ENCODE measurements around the gene POU2F1. TPM values are rescaled to one million over a fixed set of nuclear protein-coding genes. Genes with fewer than 3 reads are reported as not detected.

Gene POU2F1
- total and polyA plus RNA-seq, 7 donors, result 2.3 to 35.5 (median 15.0) TPM

GRCh38 chr1:167278497-167278896 is 57.8 kb downstream of the POU2F1 start:
- no peak for TF ChIP-seq POLR2A (IDR thresholded peaks at IDR 0.05)
- TF ChIP-seq POLR2AphosphoS5 (IDR thresholded peaks at IDR 0.05), result no peak
- no peak for TF ChIP-seq CTCF (IDR thresholded peaks at IDR 0.05)
- no peak for TF ChIP-seq EP300 (IDR thresholded peaks at IDR 0.05)
- Histone ChIP-seq H3K4me1 (peaks cover 0 to 30% (median 10%) of the 10 kb centered on the region in 4 donors), H3K4me3 (no peak overlapping the region), H3K36me3 (no peaks in the 10 kb centered on the region), H3K9me3 (no peaks in the 10 kb centered on the region), H3K27me3 (no peaks in the 10 kb centered on the region), H3K27ac (no peak overlapping the region)
- DNase-seq, result no peak
- 97 to 98% methylated on average over 5 of the region's 5 CpGs for WGBS, 2 donors
- intact Hi-C loops (cut with DNase I), result no loop called here

GRCh38 chr1:167280912-167281311 is 60.2 kb downstream of the POU2F1 start:
- Histone ChIP-seq H3K9me3 (no peaks in the 10 kb centered on the region), H3K4me3 (no peak overlapping the region), H3K36me3 (no peaks in the 10 kb centered on the region), H3K27ac (no peak overlapping the region), H3K4me1 (peaks cover 0 to 17% (median 5%) of the 10 kb centered on the region in 4 donors), H3K27me3 (no peaks in the 10 kb centered on the region)
- TF ChIP-seq CTCF (IDR thresholded peaks at IDR 0.05) (no peak), EP300 (IDR thresholded peaks at IDR 0.05) (no peak), POLR2A (IDR thresholded peaks at IDR 0.05) (no peak), POLR2AphosphoS5 (IDR thresholded peaks at IDR 0.05) (no peak)
- DNase-seq, result no peak
- intact Hi-C loops (cut with DNase I), result no loop called here
- 95 to 97% methylated on average over 3 of the region's 3 CpGs for WGBS, 2 donors

- TF ChIP-seq POLR2AphosphoS5 (IDR thresholded peaks at IDR 0.05) (no peak), POLR2A (IDR thresholded peaks at IDR 0.05) (no peak), CTCF (IDR thresholded peaks at IDR 0.05) (no peak), EP300 (IDR thresholded peaks at IDR 0.05) (no peak)
- Histone ChIP-seq H3K27me3 (no peaks in the 10 kb centered on the region), H3K4me3 (no peak overlapping the region), H3K27ac (no peak overlapping the region), H3K4me1 (peaks cover 0 to 51% (median 37%) of the 10 kb centered on the region in 4 donors), H3K9me3 (no peaks in the 10 kb centered on the region), H3K36me3 (no peaks in the 10 kb centered on the region)
- 62 to 78% methylated on average over 3 of the region's 3 CpGs for WGBS, 2 donors
- DNase-seq, result no peak
- intact Hi-C loops (cut with DNase I), result no loop called here
These were observed 67.8 kb downstream of the POU2F1 start for GRCh38 chr1:167288390-167289074.

GRCh38 chr1:167289075-167289442 is 68.4 kb downstream of the POU2F1 start:
- no peak overlapping the region for H3K27ac ChIP-seq
- no peaks in the 10 kb centered on the region for H3K27me3 ChIP-seq
- H3K4me1 ChIP-seq, result peaks cover 0 to 51% (median 37%) of the 10 kb centered on the region in 4 donors
- no peak for TF ChIP-seq CTCF (IDR thresholded peaks at IDR 0.05)
- TF ChIP-seq POLR2A (IDR thresholded peaks at IDR 0.05), result no peak
- no peak for TF ChIP-seq POLR2AphosphoS5 (IDR thresholded peaks at IDR 0.05)
- TF ChIP-seq EP300 (IDR thresholded peaks at IDR 0.05), result no peak
- WGBS, 2 donors, result 58 to 73% methylated on average over 1 of the region's 1 CpG
- intact Hi-C loops (cut with DNase I), result no loop called here
- H3K36me3 ChIP-seq, result no peaks in the 10 kb centered on the region
- H3K9me3 ChIP-seq, result no peaks in the 10 kb centered on the region
- no peak overlapping the region for H3K4me3 ChIP-seq
- no peak for DNase-seq

- TF ChIP-seq POLR2AphosphoS5 (IDR thresholded peaks at IDR 0.05) (no peak), POLR2A (IDR thresholded peaks at IDR 0.05) (no peak), CTCF (IDR thresholded peaks at IDR 0.05) (no peak), EP300 (IDR thresholded peaks at IDR 0.05) (no peak)
- H3K27ac ChIP-seq, result no peak overlapping the region
- DNase-seq, result no peak
- intact Hi-C loops (cut with DNase I), result no loop called here
- no peaks in the 10 kb centered on the region for H3K9me3 ChIP-seq
- H3K4me1 ChIP-seq, result peaks cover 0 to 51% (median 37%) of the 10 kb centered on the region in 4 donors
- WGBS, 2 donors, result 86 to 89% methylated on average over 5 of the region's 5 CpGs
- H3K36me3 ChIP-seq, result no peaks in the 10 kb centered on the region
- no peak overlapping the region for H3K4me3 ChIP-seq
- no peaks in the 10 kb centered on the region for H3K27me3 ChIP-seq
These were observed 69.3 kb downstream of the POU2F1 start for GRCh38 chr1:167289966-167290365.

All from sigmoid colon (tissue), 7 donors.